ENCODE data around the gene LOXHD1. TPM values are rescaled to one million over a fixed set of nuclear protein-coding genes. Genes with fewer than 3 reads are reported as not detected.
A peak's percentile ranks its signal among the peaks of the same experiment; 100 is the strongest.

The LOXHD1 gene
- total RNA-seq, 1 experiment from 2014 or later: not detected

GRCh38 chr18:46542545-46542944, 114.5 kb downstream of the LOXHD1 start:
- no peak for DNase-seq (ENCODE audit: low read depth)

DNA sequence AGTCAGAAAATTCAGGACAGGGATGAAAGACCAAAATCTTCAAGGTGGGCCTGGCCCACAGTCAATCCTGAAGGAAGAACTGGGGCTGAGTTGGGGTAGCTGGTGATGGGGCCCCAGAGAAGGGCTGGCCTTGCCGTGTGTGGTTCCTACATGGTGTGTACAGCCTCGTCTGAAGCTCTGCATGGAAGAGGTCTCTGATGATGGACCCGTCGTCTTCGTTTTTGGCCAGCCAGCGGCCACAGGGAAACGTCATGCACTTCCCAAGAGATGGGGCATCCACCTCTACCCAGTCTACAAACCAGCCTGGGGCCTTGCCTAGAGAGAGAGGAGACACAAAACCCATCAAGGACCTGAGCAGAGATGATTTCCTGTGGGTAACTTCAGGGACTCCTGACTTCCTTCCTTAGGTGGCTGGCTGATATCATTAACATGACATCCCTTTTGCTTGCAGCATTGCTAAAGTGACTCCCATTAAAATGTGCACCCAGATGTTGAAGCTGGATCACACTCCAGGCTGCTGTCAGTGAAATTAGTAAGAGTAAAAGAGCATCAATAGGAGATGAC, 115.3 kb downstream of the LOXHD1 start:
- DNase-seq (ENCODE audit: low read depth): no peak

DNA sequence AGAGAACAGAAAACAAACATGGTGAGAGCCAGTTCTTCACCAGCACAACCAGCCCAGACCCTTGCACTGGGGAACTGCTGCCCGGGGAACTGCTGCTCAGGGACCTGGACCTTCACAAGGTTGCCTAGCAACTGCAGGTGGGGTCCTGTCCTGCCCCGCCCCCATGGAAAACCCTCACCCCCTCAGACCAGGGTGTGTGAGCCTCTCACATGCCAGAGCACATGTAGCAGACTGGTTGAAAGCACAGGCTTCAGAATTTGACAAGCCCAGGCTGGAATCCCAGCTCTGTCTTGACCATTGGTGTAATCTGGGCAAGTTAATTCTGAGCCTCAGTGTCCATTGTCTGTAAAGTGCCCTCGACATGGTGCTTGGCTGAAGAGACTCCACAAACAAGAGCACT, 118.6 kb downstream of the LOXHD1 start:
- DNase-seq (ENCODE audit: low read depth): no peak

DNA sequence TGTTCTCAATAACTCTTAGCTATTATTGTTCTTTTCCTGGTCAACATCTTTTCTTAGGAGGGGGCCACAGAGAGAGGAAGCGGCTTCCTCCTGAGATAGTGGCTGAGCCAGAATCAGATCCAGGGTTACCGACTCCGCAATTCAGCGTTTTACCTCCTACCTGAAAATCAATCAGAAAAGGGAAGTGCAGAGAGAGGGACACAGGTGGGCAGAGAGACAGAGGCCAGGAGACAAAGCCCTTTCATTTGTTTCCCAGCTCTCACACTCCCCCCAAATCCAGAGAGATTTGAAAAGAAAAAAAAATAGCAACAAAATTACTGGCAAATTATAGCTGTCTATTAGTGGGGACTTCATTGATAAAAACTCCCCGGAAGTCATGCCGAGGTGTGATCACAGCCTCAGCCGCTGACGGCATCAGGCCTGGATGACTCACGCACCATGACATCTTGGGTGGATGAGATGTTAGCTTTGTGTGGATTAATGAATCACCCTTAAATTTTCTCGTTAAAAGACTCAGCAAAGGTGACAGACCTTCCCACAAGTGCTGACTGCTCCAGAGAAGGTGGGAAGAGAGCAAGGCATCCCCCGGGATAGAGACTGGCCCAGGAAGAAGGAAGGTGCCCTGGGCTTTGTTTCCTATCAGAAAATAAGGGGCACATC, 120.7 kb downstream of the LOXHD1 start:
- peak; percentile 39 for DNase-seq (ENCODE audit: low read depth)

DNA sequence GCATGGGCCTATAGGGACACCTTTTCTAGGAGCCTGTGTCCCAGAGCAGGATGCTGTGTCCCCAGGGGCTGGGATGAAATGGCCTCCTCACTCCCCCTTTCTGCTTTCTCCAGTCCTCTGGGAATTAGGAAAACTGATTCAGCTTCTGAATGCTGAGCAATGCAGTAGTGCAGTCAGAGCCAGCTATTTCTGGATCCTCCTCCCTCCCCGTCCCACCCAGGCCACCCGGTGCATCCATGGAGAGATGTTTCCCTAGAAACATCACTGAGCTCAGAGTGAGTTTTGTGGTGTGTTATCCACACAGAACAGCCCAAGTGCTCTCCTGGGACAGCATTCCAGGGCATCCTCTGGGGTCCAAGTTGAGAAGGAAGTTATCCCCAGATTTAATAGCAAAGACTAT, 125.5 kb downstream of the LOXHD1 start:
- no peak for DNase-seq (ENCODE audit: low read depth)

- no peak for DNase-seq (ENCODE audit: low read depth)
These were observed 129.0 kb downstream of the LOXHD1 start for GRCh38 chr18:46528037-46528436.

GRCh38 chr18:46519870-46520269, 137.2 kb downstream of the LOXHD1 start:
- DNase-seq (ENCODE audit: low read depth): no peak

DNA sequence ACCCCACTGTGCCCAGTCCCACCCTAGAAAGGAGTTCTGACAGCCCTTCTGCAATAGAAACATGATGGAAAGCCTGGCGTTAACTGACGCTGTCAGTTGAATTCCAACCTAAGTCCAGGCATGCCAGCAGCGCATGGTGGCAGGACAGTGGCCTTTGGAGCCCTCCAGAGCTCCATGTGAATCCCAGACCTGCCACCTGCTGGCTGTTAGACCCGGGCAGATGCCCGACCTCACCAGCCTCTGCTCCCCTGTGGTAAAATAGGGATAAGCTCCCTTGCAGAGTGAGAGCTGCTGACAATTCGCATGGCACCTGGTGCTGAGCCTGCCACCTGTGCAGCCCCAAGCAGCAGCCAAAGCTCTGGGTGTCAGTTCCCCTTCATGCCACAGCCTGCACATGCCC, 138.6 kb downstream of the LOXHD1 start:
- DNase-seq (ENCODE audit: low read depth): no peak

DNA sequence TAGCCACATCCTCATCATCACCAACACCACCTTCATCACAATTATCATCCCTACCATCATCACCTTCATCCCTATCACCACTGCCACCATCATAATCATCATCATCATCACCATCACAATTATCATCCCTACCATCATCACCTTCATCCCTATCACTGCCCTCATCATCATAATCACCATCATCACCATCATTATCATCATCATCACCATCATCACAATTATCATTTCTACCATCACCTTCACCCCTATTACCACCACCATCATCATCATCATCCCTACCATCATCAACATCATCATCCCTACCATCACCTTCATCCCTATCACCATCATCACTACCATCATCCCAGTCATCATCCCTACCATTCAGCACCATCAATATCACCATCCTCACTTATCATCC, 140.5 kb downstream of the LOXHD1 start:
- DNase-seq (ENCODE audit: low read depth): no peak

DNA sequence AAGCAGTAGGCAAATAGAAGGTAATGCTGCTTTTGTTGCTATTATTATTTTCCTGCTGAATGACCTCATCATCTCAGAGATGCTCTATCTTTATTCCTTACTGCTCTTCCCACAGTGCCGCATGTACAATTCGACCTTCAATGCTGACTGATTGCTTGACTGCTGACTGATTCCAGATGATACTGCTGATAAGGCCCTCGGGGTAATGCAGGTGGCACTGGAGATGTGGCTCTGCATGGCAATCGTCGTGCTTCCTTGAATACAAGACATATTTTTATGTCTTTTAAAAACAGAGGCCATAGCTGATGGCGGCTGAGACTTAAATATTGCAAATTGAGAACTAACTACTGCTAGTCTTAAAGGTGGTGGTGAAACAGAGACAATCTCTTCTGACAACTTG, 146.6 kb downstream of the LOXHD1 start:
- no peak for DNase-seq (ENCODE audit: low read depth)

- no peak for DNase-seq (ENCODE audit: low read depth)
These were observed 147.5 kb downstream of the LOXHD1 start for GRCh38 chr18:46509530-46509929.

DNA sequence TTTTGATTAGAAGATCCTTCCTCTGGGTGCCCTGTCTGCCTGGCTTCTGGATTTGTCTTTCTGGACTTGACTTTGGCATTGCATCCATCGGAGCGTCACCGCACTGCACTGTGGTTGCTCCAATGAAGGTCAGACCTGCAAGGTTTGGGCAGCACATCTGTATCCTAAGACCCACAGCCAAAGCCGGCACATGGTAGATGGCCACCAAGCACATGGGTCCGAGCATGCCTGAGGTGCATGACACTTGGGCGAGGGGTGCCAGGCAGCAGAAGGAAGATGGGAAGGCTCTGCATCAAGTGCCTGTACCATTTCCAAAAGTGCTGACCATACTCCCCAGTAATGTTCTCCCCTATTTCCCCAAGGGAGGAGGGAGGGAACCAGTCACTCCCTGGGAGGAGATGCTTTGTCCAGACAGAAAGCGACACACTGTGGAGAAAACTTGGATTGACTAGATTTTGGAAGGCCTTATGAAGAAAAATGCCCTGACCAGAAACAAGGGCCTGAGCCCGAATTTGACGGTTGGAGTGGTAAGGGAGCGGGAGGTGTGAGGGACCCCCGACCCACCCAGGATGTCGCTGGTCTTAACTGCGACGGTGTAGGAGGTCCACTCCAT, 149.9 kb downstream of the LOXHD1 start:
- DNase-seq (ENCODE audit: low read depth): no peak

DNA sequence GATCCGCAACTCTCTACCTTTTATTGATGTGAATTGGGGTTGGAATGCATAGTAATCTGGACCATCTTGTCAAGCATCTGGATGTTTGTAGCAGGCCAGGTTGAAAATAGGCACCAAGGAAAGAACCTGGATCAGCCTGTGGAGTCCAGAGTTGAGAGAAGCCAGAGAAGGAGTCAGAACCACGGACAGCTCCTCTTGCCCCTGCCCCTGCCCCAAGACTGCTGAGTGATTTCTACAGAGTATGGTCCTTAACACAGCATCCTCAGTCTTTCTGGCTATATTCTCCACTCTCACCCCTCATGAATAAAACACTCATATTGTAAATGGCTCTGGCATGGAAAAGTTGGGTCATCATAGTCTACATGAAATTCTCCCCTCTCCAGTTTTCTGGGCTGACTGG, 154.6 kb downstream of the LOXHD1 start:
- DNase-seq (ENCODE audit: low read depth): no peak

GRCh38 chr18:46497129-46497528, 159.9 kb downstream of the LOXHD1 start:
- no peak for DNase-seq (ENCODE audit: low read depth)

GRCh38 chr18:46488471-46489213, 168.4 kb downstream of the LOXHD1 start:
- no peak for DNase-seq (ENCODE audit: low read depth)

GRCh38 chr18:46485675-46486194, 171.3 kb downstream of the LOXHD1 start:
- DNase-seq (ENCODE audit: low read depth): peak; percentile 15

- no peak for DNase-seq (ENCODE audit: low read depth)
These were observed 172.0 kb downstream of the LOXHD1 start for GRCh38 chr18:46484971-46485370.

DNA sequence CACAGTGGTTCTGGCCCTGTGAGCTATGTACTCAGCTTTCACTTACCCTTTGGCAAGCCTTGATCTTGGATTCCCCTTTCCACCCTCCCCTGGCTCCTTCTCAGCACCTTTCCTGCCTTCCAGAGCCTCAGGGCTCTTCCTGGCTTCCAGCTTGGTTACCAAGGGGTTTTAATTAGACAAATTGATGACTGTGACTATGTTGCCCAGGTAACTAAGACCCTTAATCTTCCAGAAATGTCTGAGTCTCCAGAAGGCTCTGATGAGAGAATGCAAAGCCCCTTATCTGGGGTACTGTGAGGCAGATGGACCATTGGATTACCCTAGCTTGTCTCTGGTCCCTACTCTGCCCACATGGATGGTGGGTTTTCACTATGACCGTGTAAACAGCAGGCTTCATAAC, 174.2 kb downstream of the LOXHD1 start:
- DNase-seq (ENCODE audit: low read depth): no peak

DNA sequence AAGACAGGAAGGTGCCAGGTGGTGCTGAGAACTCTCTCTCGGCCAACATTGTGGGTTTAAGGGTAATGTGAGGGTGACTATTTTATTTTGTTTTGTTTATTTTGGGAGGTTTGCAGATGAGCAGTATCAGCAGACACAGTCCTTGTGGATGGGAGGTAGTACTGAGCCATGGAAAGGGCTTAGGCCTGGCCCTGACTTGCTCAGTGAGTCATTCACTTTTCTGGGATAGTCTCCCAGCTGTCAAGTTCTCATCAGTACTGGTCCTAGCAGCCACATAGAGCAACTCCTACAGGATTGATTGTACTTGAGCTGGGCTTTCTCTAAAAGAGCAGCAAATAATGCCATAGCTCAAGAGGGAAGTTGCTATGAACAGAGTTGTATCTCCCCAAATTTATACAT, 175.2 kb downstream of the LOXHD1 start:
- DNase-seq (ENCODE audit: low read depth): no peak

- peak; percentile 15 for DNase-seq (ENCODE audit: low read depth)
These were observed 175.8 kb downstream of the LOXHD1 start for GRCh38 chr18:46481048-46481846.

DNA sequence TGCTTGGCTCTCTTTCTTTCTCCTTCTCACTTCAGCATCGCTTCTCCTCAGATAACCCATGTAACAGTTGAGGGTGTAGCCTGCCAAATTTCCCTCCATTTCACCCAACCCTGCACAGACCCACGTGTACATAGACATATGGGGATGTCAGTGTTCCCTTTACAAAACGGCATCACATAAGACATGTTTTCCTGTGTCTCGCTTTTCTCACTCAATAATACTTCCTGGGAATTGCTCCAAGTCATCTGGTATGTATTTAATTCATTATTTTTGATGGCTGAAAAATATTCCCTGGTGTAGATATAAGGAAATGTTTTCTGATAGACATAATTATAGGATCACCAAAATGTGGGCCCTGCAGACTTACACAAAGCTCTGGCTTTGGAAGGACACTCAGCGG, 176.8 kb downstream of the LOXHD1 start:
- DNase-seq (ENCODE audit: low read depth): no peak

GRCh38 chr18:46478796-46479195, 178.2 kb downstream of the LOXHD1 start:
- DNase-seq (ENCODE audit: low read depth): no peak

Data from Daoy (cell line).